Mesendoderm (in vitro differentiated cells): ENCODE data around the gene TRIM69. TPM values are rescaled to one million over a fixed set of nuclear protein-coding genes. Genes with fewer than 3 reads are reported as not detected.

Experiments used
- small RNA-seq: library from polyadenylated mRNA; stranded (forward); fragments of <200 nt; extraction: miRNeasy Mini kit (QIAGEN cat#:217004); gene quantifications from one replicate; pipeline ENCODE3, GENCODE V24; 2013; ENCODE audit not compliant: insufficient read depth

TRIM69 gene

Small RNAs within 50 kb of the gene (small RNA-seq; reads per million reads assigned to genes)
- gene RF00019 = not detected
